ENCODE measurements around the gene RNF187.

- no peak for TF ChIP-seq CTCF (IDR thresholded peaks at IDR 0.05)
- no peak for TF ChIP-seq POLR2AphosphoS5 (IDR thresholded peaks at IDR 0.05; ENCODE audit: low read depth, low read length)
Measured at GRCh38 chr1:228496084-228496483, 8.9 kb downstream of the RNF187 start.

Measured in Panc1 (cell line).